ENCODE measurements around the gene ZSWIM8.

- TF ChIP-seq FOXK2 (IDR thresholded peaks at IDR 0.05), result no peak
- no peak for TF ChIP-seq SP1 (IDR thresholded peaks at IDR 0.05)
- TF ChIP-seq BHLHE40 (IDR thresholded peaks at IDR 0.05; ENCODE audit: borderline replicate concordance), result no peak
- TF ChIP-seq FOXA1 (IDR thresholded peaks at IDR 0.05), result no peak
- no peak for TF ChIP-seq ARNT (IDR thresholded peaks at IDR 0.05)
- no peak for TF ChIP-seq TARDBP (IDR thresholded peaks at IDR 0.05)
- TF ChIP-seq LEF1 (IDR thresholded peaks at IDR 0.05; ENCODE audit: borderline replicate concordance), result no peak
- TF ChIP-seq SUZ12 (IDR thresholded peaks at IDR 0.05), result no peak
- no peak for TF ChIP-seq FOXM1 (IDR thresholded peaks at IDR 0.05; ENCODE audit: borderline replicate concordance)
- TF ChIP-seq PKNOX1 (IDR thresholded peaks at IDR 0.05), result no peak
- no peak for TF ChIP-seq ZNF384 (IDR thresholded peaks at IDR 0.05)
- TF ChIP-seq HDGF (IDR thresholded peaks at IDR 0.05; ENCODE audit: borderline replicate concordance), result no peak
Measured at GRCh38 chr10:73750819-73751218, 34.6 kb upstream of the ZSWIM8 start.

Data from HEK293T (cell line).